Body of pancreas (tissue), 4 donors: ENCODE measurements around the gene HIC1.

Experiments used
- POLR2A ChIP-seq, 3 donors: fragments of 450-650 bp; IDR thresholded peaks; one replicate each; pipeline ENCODE4 v1.6.1; 2016; ENCODE audit warnings: antibody characterized with exemption in 3 of 3, mild to moderate bottlenecking in 2 of 3
- TF ChIP-seq, protein P1 (sequence below), 7 experiments: fragments of 450-650 bp in 4 of 7; fragments of 200-600 bp in 3 of 7; sonication (generic) in 3 of 7; IDR thresholded peaks; one replicate each; pipeline ENCODE4 v1.5.1; 2016 to 2019; ENCODE audit warnings: antibody characterized with exemption in 7 of 7

DNA sequence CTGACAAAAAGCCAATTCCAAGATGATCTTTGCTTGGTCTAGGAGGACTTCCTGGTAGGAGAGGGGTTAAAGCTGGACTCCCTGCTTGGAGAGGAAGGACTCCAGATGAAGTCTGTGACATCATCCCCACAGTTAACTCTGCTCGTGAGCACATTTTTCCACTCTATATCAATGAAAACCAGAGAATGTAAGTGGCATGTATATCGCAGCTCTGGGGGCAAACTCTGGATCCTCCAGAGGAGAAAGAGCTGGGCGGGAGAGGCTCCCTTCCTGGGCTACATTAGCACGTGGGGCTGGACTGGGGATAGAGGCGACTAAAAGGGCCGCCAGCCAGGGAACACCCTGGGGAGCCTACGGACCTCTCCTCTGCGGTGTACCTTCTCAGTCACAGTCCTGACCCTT is 34.1 kb downstream of the HIC1 start:
- TF ChIP-seq, protein P1, sequence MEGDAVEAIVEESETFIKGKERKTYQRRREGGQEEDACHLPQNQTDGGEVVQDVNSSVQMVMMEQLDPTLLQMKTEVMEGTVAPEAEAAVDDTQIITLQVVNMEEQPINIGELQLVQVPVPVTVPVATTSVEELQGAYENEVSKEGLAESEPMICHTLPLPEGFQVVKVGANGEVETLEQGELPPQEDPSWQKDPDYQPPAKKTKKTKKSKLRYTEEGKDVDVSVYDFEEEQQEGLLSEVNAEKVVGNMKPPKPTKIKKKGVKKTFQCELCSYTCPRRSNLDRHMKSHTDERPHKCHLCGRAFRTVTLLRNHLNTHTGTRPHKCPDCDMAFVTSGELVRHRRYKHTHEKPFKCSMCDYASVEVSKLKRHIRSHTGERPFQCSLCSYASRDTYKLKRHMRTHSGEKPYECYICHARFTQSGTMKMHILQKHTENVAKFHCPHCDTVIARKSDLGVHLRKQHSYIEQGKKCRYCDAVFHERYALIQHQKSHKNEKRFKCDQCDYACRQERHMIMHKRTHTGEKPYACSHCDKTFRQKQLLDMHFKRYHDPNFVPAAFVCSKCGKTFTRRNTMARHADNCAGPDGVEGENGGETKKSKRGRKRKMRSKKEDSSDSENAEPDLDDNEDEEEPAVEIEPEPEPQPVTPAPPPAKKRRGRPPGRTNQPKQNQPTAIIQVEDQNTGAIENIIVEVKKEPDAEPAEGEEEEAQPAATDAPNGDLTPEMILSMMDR (IDR thresholded peaks at IDR 0.05): no peak
- TF ChIP-seq POLR2A (IDR thresholded peaks at IDR 0.05): no peak
